Fibroblast of pulmonary artery (primary cell): ENCODE data around the gene CNGB1.

Experiments used
- DNase-seq: peaks from one replicate; pipeline ENCODE4 v3.0.0-alpha.2; 2010; ENCODE audit warnings: low read depth
- H3K4me3 ChIP-seq: replicated peaks from 2 replicates; pipeline ENCODE4 v1.5.1; 2011; ENCODE audit warnings: low read depth, mild to moderate bottlenecking, control low read depth, low read length, moderate library complexity
- TF ChIP-seq, protein P1 (sequence below): IDR thresholded peaks from 2 replicates; pipeline ENCODE4 v1.5.1; 2011; ENCODE audit warnings: mild to moderate bottlenecking, control low read depth, low read length, inconsistent platforms; ENCODE audit errors: missing control alignments

Gene CNGB1

DNA sequence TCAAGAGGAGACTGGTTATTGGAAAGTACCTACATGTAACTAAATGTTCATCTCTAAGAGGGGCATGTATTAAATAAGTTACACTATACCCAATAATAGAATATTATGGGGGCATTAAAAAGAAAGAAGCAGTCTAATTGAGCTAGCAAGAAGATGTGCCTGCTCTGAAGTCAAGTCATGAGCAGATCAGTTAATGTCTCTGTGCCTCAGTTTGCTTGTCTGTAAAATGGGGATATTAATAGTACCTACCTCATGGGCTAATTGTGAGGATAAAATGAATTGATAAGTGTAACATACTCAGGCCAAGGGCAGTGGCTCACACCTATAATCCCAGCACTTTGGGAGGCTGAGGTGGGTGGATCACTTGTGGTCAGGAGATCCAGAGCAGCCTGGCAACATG is 3.0 kb downstream of the CNGB1 start:
- no peak overlapping the region for H3K4me3 ChIP-seq
- DNase-seq: no peak
- TF ChIP-seq, protein P1, sequence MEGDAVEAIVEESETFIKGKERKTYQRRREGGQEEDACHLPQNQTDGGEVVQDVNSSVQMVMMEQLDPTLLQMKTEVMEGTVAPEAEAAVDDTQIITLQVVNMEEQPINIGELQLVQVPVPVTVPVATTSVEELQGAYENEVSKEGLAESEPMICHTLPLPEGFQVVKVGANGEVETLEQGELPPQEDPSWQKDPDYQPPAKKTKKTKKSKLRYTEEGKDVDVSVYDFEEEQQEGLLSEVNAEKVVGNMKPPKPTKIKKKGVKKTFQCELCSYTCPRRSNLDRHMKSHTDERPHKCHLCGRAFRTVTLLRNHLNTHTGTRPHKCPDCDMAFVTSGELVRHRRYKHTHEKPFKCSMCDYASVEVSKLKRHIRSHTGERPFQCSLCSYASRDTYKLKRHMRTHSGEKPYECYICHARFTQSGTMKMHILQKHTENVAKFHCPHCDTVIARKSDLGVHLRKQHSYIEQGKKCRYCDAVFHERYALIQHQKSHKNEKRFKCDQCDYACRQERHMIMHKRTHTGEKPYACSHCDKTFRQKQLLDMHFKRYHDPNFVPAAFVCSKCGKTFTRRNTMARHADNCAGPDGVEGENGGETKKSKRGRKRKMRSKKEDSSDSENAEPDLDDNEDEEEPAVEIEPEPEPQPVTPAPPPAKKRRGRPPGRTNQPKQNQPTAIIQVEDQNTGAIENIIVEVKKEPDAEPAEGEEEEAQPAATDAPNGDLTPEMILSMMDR: no peak

DNA sequence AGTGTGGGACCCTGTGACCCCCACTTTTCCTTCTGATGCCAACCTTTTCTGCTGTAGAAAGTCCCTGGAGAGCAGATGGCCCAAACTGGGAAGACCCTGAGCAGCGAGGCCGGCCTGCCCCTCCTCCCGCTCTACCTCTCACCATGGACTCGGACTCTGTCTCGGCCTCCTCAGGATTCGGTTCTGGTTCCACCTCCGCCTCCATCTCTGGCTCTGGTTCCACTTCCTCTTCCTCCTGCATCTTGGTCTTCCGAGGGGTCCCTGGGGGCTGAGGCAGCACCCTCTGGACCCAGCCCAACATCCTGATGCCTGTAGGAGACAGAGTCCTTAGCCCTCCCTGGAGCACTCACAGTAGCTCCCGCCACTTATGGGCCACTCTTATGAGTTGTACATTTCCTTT is 3.9 kb downstream of the CNGB1 start:
- H3K4me3 ChIP-seq: no peak overlapping the region
- TF ChIP-seq, protein P1: no peak
- no peak for DNase-seq

DNA sequence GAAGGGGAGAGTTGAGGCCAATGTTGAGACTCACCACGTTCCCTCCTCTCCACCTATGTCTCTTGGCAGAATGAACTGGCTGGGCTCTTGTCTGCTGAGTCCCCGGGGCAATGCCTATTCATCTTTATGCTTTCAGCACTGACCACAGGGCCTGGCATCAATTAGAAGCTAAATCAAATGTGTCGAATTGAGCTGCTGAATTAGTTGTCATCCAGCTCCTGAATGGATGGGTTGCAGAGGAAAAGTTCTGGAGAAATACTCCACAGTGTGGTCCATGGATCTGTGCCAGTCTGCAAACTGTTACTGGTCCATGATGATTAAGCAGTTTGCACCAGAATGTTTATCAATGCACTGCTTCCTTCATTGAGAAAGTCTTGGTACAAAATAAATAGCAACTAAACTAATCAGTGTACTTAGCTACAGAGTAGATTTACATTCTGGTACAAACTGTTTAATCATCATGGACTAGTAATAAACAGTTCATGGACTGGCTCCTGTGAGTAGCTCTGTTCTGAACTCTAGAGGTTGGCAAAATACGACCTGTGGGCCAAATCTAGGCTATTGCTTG is 4.6 kb downstream of the CNGB1 start:
- H3K4me3 ChIP-seq: no peak overlapping the region
- DNase-seq: peak; percentile 14
- TF ChIP-seq, protein P1: no peak

DNA sequence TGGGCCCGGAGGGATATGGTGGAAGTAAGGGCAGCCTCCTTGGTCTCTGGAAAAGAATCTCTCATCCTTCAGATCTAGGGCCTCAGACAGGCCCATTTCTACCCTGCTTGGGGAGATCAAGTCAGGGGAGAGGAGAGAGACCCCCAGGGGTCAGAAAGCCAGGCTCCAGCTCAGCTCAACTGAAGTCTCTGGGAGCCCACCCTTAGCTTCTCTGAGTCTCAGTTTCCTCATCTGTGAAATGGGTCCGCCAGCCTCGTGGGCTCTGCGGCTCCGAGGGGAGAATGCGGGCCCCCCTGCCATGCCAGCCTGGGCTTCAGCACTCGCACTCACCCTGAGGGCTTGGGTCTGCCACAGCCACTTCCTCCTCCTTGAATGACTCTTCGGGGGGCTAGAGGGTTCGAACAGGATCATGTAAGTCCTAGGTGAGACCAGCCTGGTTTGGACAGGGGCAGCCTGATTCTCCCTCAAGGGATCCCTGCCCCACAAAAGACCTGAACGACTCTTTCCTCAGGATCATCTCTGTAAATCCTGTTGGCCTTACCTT is 6.7 kb downstream of the CNGB1 start:
- TF ChIP-seq, protein P1: no peak
- DNase-seq: no peak
- no peak overlapping the region for H3K4me3 ChIP-seq

DNA sequence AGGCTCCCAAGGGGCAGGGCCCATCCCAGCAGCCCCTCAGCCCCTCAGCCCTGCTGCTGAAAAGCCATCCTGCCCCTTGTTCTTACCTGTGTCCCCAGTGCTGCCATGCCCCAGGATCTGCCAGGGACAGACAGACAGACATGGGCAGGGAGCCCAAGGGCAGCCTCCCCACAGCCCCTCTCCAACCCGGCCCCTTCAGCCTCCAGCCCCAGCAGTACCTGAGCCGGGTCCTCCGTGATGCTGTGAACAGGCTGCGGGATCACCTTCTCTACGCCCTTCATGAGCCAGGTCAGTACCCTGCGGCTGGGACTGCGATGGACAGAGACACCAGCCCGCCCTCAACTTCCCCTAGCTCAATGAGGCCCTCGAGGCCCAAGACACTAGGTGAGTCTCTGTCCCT is 8.2 kb downstream of the CNGB1 start:
- H3K4me3 ChIP-seq: no peak overlapping the region
- TF ChIP-seq, protein P1: no peak
- no peak for DNase-seq

DNA sequence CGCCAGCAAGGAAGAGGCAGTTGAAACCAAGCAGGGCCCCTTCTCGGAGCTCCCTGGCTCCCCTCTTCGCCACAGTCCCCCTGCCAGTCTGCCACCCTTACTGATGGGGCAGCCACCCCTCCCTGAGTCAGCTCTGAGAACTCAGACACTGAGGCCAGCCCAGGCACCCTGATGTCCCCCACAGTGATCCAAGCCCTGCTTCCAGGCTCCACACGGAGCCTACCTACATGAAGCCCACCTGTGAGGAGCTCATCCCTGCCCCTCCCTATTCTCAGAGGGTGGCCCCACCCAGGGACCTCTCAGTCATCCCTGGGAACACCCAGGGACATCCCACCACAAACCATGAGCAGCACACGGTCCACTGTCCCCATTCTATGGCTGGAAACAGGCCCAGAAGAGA is 8.9 kb downstream of the CNGB1 start:
- no peak for DNase-seq
- H3K4me3 ChIP-seq: no peak overlapping the region
- TF ChIP-seq, protein P1: no peak

DNA sequence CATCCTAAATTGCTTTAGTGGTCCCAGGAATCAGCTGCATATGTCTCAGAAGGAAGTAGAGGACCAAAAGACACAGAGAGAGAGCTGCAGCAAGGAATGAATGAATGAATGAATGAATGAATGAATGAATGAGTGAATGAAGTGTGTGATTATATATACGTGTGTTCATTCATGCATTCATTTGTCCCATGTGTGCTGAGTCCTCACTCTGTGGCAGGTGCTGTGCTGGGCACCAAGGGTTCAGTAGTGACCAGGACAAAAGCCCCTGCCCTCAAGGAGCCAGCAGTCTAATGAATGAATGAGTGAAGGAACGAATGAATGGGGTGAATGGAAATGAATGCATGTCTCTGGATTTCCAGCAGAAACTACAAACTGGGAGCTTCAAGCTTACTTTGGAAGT is 9.4 kb downstream of the CNGB1 start:
- TF ChIP-seq, protein P1: no peak
- H3K4me3 ChIP-seq: no peak overlapping the region
- DNase-seq: no peak
